Stimulated activated CD8-positive, alpha-beta memory T cell treated with anti-CD3 and anti-CD28 coated beads, Interleukin-4, amount 100 ng/mL, for 24 hours (primary cell): Measurements from ENCODE around the gene FARS2.

ENCODE experiments used
- DNase-seq: peaks from one replicate; pipeline ENCODE4 v3.0.0-alpha.2; 2020; ENCODE audit warnings: low read depth

The FARS2 gene

GRCh38 chr6:5507131-5507681 is 245.9 kb downstream of the FARS2 start:
- no peak for DNase-seq

- no peak for DNase-seq
These were observed 247.8 kb downstream of the FARS2 start for GRCh38 chr6:5509106-5509505.

- no peak for DNase-seq
These were observed 249.2 kb downstream of the FARS2 start for GRCh38 chr6:5510331-5511133.

GRCh38 chr6:5511954-5512353 is 250.6 kb downstream of the FARS2 start:
- DNase-seq = no peak

GRCh38 chr6:5512422-5512821 is 251.1 kb downstream of the FARS2 start:
- DNase-seq = no peak

GRCh38 chr6:5513408-5513807 is 252.1 kb downstream of the FARS2 start:
- DNase-seq = no peak

GRCh38 chr6:5514353-5514752 is 253.0 kb downstream of the FARS2 start:
- DNase-seq = no peak

GRCh38 chr6:5515200-5515599 is 253.9 kb downstream of the FARS2 start:
- DNase-seq = no peak

- no peak for DNase-seq
These were observed 254.7 kb downstream of the FARS2 start for GRCh38 chr6:5516036-5516435.

- no peak for DNase-seq
These were observed 256.5 kb downstream of the FARS2 start for GRCh38 chr6:5517796-5518195.

GRCh38 chr6:5518936-5519491 is 257.7 kb downstream of the FARS2 start:
- DNase-seq = no peak

- DNase-seq = no peak
These were observed 259.5 kb downstream of the FARS2 start for GRCh38 chr6:5520796-5521195.

- DNase-seq = no peak
These were observed 260.0 kb downstream of the FARS2 start for GRCh38 chr6:5521322-5521721.

GRCh38 chr6:5522147-5522546 is 260.8 kb downstream of the FARS2 start:
- no peak for DNase-seq

GRCh38 chr6:5524110-5524509 is 262.8 kb downstream of the FARS2 start:
- DNase-seq = no peak

GRCh38 chr6:5525209-5525608 is 263.9 kb downstream of the FARS2 start:
- DNase-seq = no peak

- no peak for DNase-seq
These were observed 267.7 kb downstream of the FARS2 start for GRCh38 chr6:5529015-5529414.

- DNase-seq = no peak
These were observed 268.4 kb downstream of the FARS2 start for GRCh38 chr6:5529733-5530132.

GRCh38 chr6:5531161-5531560 is 269.8 kb downstream of the FARS2 start:
- DNase-seq = no peak

- DNase-seq = no peak
These were observed 270.6 kb downstream of the FARS2 start for GRCh38 chr6:5531853-5532375.

- no peak for DNase-seq
These were observed 271.6 kb downstream of the FARS2 start for GRCh38 chr6:5532941-5533340.

- no peak for DNase-seq
These were observed 273.3 kb downstream of the FARS2 start for GRCh38 chr6:5534643-5535042.

- no peak for DNase-seq
These were observed 275.3 kb downstream of the FARS2 start for GRCh38 chr6:5536644-5537043.
